Activated CD4-positive, alpha-beta T cell treated with anti-CD3 and anti-CD28 coated beads, Interleukin-2, amount 10 ng/mL, durations not matched to agents 7 days and 5 days (primary cell): ENCODE data around the gene CCDC8. TPM values are rescaled to one million over a fixed set of nuclear protein-coding genes. Genes with fewer than 3 reads are reported as not detected.

Experiments
- CTCF ChIA-PET: fragments of 350-600 bp; sonication (Branson Sonifier 250); formaldehyde crosslinking; loops from one replicate; lab custom pipeline; 2021; ENCODE audit warnings: antibody characterized with exemption; lab: Charles Lee
- POLR2A ChIA-PET: fragments of 350-600 bp; sonication (Branson Sonifier 250); formaldehyde crosslinking; loops from one replicate; lab custom pipeline; 2021; ENCODE audit warnings: antibody characterized with exemption; lab: Charles Lee
- DNase-seq: peaks from one replicate; pipeline ENCODE4 v3.0.0-alpha.2; 2020
- H3K27ac Mint-ChIP-seq: one replicate; pipeline ENCODE4 v1.8.0; 2021; ENCODE audit warnings: mild to moderate bottlenecking, moderate library complexity, mixed read lengths
- H3K27me3 Mint-ChIP-seq: one replicate; pipeline ENCODE4 v1.8.0; 2021; ENCODE audit warnings: mixed read lengths
- H3K36me3 Mint-ChIP-seq: one replicate; pipeline ENCODE4 v1.8.0; 2021; ENCODE audit warnings: low read depth, mixed read lengths
- H3K4me1 Mint-ChIP-seq: one replicate; pipeline ENCODE4 v1.8.0; 2021; ENCODE audit warnings: mixed read lengths
- H3K4me3 Mint-ChIP-seq: one replicate; pipeline ENCODE4 v1.8.0; 2021; ENCODE audit warnings: mild to moderate bottlenecking, moderate library complexity, mixed read lengths
- H3K9me3 Mint-ChIP-seq: one replicate; pipeline ENCODE4 v1.8.0; 2021; ENCODE audit warnings: mixed read lengths
- total RNA-seq, 2 experiments: library from RNA; stranded (reverse); gene quantifications; one replicate each; pipeline ENCODE4 v1.2.3, GENCODE V29; 2021

The CCDC8 gene
- total RNA-seq, 2 experiments from 2014 or later, result not detected

GRCh38 chr19:46391296-46392251, 21.8 kb downstream of the CCDC8 start:
- Mint-ChIP-seq H3K36me3 (peaks cover 38% of the 10 kb centered on the region), H3K9me3 (no peaks in the 10 kb centered on the region), H3K27me3 (no peaks in the 10 kb centered on the region), H3K27ac (no peak overlapping the region), H3K4me3 (no peak overlapping the region), H3K4me1 (peaks cover 9% of the 10 kb centered on the region)
- no peak for DNase-seq
- ChIA-PET CTCF (interaction anchor here (1.0 kb wide), 1 partner anchor 74 kb away, joined by 4 read pairs; no protein-coding TSS in a partner anchor), POLR2A (no interaction called here)

- no peaks in the 10 kb centered on the region for H3K27me3 Mint-ChIP-seq
- no peaks in the 10 kb centered on the region for H3K9me3 Mint-ChIP-seq
- H3K27ac Mint-ChIP-seq, result no peak overlapping the region
- peaks cover 9% of the 10 kb centered on the region for H3K4me1 Mint-ChIP-seq
- POLR2A ChIA-PET, result no interaction called here
- DNase-seq, result no peak
- no peak overlapping the region for H3K4me3 Mint-ChIP-seq
- H3K36me3 Mint-ChIP-seq, result peaks cover 42% of the 10 kb centered on the region
- CTCF ChIA-PET, result no interaction called here
Measured at GRCh38 chr19:46390866-46391265, 22.5 kb downstream of the CCDC8 start.

GRCh38 chr19:46390121-46390858, 23.1 kb downstream of the CCDC8 start:
- no peak for DNase-seq
- peaks cover 6% of the 10 kb centered on the region for H3K4me1 Mint-ChIP-seq
- H3K36me3 Mint-ChIP-seq, result peaks cover 44% of the 10 kb centered on the region
- no peaks in the 10 kb centered on the region for H3K27me3 Mint-ChIP-seq
- CTCF ChIA-PET, result interaction anchor here (1.1 kb wide), 1 partner anchor 125 kb away, joined by 4 read pairs; no protein-coding TSS in a partner anchor
- POLR2A ChIA-PET, result no interaction called here
- no peak overlapping the region for H3K27ac Mint-ChIP-seq
- H3K9me3 Mint-ChIP-seq, result no peaks in the 10 kb centered on the region
- H3K4me3 Mint-ChIP-seq, result no peak overlapping the region

GRCh38 chr19:46388311-46389095, 24.9 kb downstream of the CCDC8 start:
- H3K4me3 Mint-ChIP-seq, result no peak overlapping the region
- CTCF ChIA-PET, result no interaction called here
- peaks cover 3% of the 10 kb centered on the region for H3K4me1 Mint-ChIP-seq
- no peaks in the 10 kb centered on the region for H3K9me3 Mint-ChIP-seq
- H3K27ac Mint-ChIP-seq, result no peak overlapping the region
- DNase-seq, result no peak
- peaks cover 54% of the 10 kb centered on the region for H3K36me3 Mint-ChIP-seq
- POLR2A ChIA-PET, result no interaction called here
- no peaks in the 10 kb centered on the region for H3K27me3 Mint-ChIP-seq

GRCh38 chr19:46387713-46388130, 25.6 kb downstream of the CCDC8 start:
- Mint-ChIP-seq H3K27ac (no peak overlapping the region), H3K36me3 (peaks cover 54% of the 10 kb centered on the region), H3K4me3 (no peak overlapping the region), H3K9me3 (no peaks in the 10 kb centered on the region), H3K27me3 (no peaks in the 10 kb centered on the region), H3K4me1 (peaks cover 3% of the 10 kb centered on the region)
- ChIA-PET POLR2A (no interaction called here), CTCF (no interaction called here)
- no peak for DNase-seq

- Mint-ChIP-seq H3K36me3 (peaks cover 57% of the 10 kb centered on the region), H3K4me3 (no peak overlapping the region), H3K27me3 (no peaks in the 10 kb centered on the region), H3K4me1 (no peaks in the 10 kb centered on the region), H3K9me3 (no peaks in the 10 kb centered on the region), H3K27ac (no peak overlapping the region)
- DNase-seq, result no peak
- POLR2A ChIA-PET, result no interaction called here
- CTCF ChIA-PET, result interaction anchor here (1.0 kb wide), 1 partner anchor 28 kb away, joined by 4 read pairs; no protein-coding TSS in a partner anchor
Measured at GRCh38 chr19:46386996-46387712, 26.2 kb downstream of the CCDC8 start.

GRCh38 chr19:46386151-46386550, 27.2 kb downstream of the CCDC8 start:
- H3K27me3 Mint-ChIP-seq, result no peaks in the 10 kb centered on the region
- CTCF ChIA-PET, result no interaction called here
- no peak overlapping the region for H3K27ac Mint-ChIP-seq
- no peaks in the 10 kb centered on the region for H3K4me1 Mint-ChIP-seq
- POLR2A ChIA-PET, result no interaction called here
- H3K36me3 Mint-ChIP-seq, result peaks cover 60% of the 10 kb centered on the region
- no peak overlapping the region for H3K4me3 Mint-ChIP-seq
- no peak for DNase-seq
- H3K9me3 Mint-ChIP-seq, result no peaks in the 10 kb centered on the region

- Mint-ChIP-seq H3K27me3 (no peaks in the 10 kb centered on the region), H3K4me1 (no peaks in the 10 kb centered on the region), H3K27ac (peak overlapping the region; percentile 13), H3K9me3 (no peaks in the 10 kb centered on the region), H3K36me3 (peaks cover 65% of the 10 kb centered on the region), H3K4me3 (no peak overlapping the region)
- ChIA-PET CTCF (no interaction called here), POLR2A (no interaction called here)
- no peak for DNase-seq
Measured at GRCh38 chr19:46385636-46386035, 27.7 kb downstream of the CCDC8 start.

- Mint-ChIP-seq H3K27ac (no peak overlapping the region), H3K9me3 (no peaks in the 10 kb centered on the region), H3K27me3 (no peaks in the 10 kb centered on the region), H3K4me3 (no peak overlapping the region), H3K36me3 (peaks cover 62% of the 10 kb centered on the region), H3K4me1 (no peaks in the 10 kb centered on the region)
- POLR2A ChIA-PET, result no interaction called here
- CTCF ChIA-PET, result interaction anchor here (0.6 to 0.7 kb wide), 2 partner anchors 22 to 197 kb away, joined by 3 read pairs; no protein-coding TSS in a partner anchor
- DNase-seq, result no peak
Measured at GRCh38 chr19:46384396-46384795, 29.0 kb downstream of the CCDC8 start.

GRCh38 chr19:46383846-46384245, 29.5 kb downstream of the CCDC8 start:
- no peak for DNase-seq
- Mint-ChIP-seq H3K4me3 (no peak overlapping the region), H3K9me3 (no peaks in the 10 kb centered on the region), H3K27me3 (no peaks in the 10 kb centered on the region), H3K4me1 (no peaks in the 10 kb centered on the region), H3K36me3 (peaks cover 61% of the 10 kb centered on the region), H3K27ac (no peak overlapping the region)
- CTCF ChIA-PET, result no interaction called here
- POLR2A ChIA-PET, result no interaction called here

- DNase-seq, result no peak
- CTCF ChIA-PET, result no interaction called here
- POLR2A ChIA-PET, result no interaction called here
- Mint-ChIP-seq H3K9me3 (no peaks in the 10 kb centered on the region), H3K4me1 (no peaks in the 10 kb centered on the region), H3K27me3 (no peaks in the 10 kb centered on the region), H3K27ac (no peak overlapping the region), H3K36me3 (peaks cover 58% of the 10 kb centered on the region), H3K4me3 (no peak overlapping the region)
Measured at GRCh38 chr19:46383171-46383815, 30.1 kb downstream of the CCDC8 start.
